ENCODE data around the gene PIGU.
A peak's percentile ranks its signal among the peaks of the same experiment; 100 is the strongest.
"Not testable (repeated sequence)": the region's sequence is repeated elsewhere in the genome, so short reads cannot be mapped to it uniquely, and the experiment has no call there.

Gene PIGU

GRCh38 chr20:34529742-34530141 is 147.2 kb downstream of the PIGU start:
- no peak for DNase-seq

GRCh38 chr20:34528921-34529297 is 148.0 kb downstream of the PIGU start:
- DNase-seq, result no peak

- no peak for DNase-seq
These were observed 149.9 kb downstream of the PIGU start for GRCh38 chr20:34527016-34527415.

GRCh38 chr20:34526466-34526865 is 150.4 kb downstream of the PIGU start:
- no peak for DNase-seq

GRCh38 chr20:34525709-34526416 is 151.0 kb downstream of the PIGU start:
- no peak for DNase-seq

GRCh38 chr20:34525342-34525708 is 151.6 kb downstream of the PIGU start:
- no peak for DNase-seq

GRCh38 chr20:34524426-34524825 is 152.5 kb downstream of the PIGU start:
- no peak for DNase-seq

- DNase-seq, result peak; percentile 41 to 59
These were observed 153.7 kb downstream of the PIGU start for GRCh38 chr20:34522969-34523871.

- DNase-seq, result not testable (repeated sequence)
These were observed 157.1 kb downstream of the PIGU start for GRCh38 chr20:34519841-34520240.

- not testable (repeated sequence) for DNase-seq
These were observed 158.0 kb downstream of the PIGU start for GRCh38 chr20:34518863-34519262.

GRCh38 chr20:34517114-34517505 is 159.8 kb downstream of the PIGU start:
- DNase-seq, result no peak

- peak; percentile 92 to 95 for DNase-seq
These were observed 160.4 kb downstream of the PIGU start, which contains the start of gene DYNLRB1 for GRCh38 chr20:34516247-34517113. Gene DYNLRB1, plus strand, starts transcription at chr20:34516422. Its CDS starts 37 bp downstream, at chr20:34516459.

- peak; percentile 55 to 79 for DNase-seq
These were observed 161.2 kb downstream of the PIGU start for GRCh38 chr20:34515484-34516246.

- DNase-seq, result no peak
These were observed 161.9 kb downstream of the PIGU start for GRCh38 chr20:34514897-34515483.

GRCh38 chr20:34514034-34514433 is 162.9 kb downstream of the PIGU start:
- not testable (repeated sequence) for DNase-seq

- peak in 1 of 2 donors; percentile 15 for DNase-seq
These were observed 163.9 kb downstream of the PIGU start for GRCh38 chr20:34512955-34513419.

- DNase-seq, result no peak
These were observed 164.5 kb downstream of the PIGU start for GRCh38 chr20:34512266-34512954.

GRCh38 chr20:34511891-34512265 is 165.0 kb downstream of the PIGU start:
- DNase-seq, result no peak

GRCh38 chr20:34510575-34510974 is 166.3 kb downstream of the PIGU start:
- DNase-seq, result no peak

All from CD4-positive, alpha-beta T cell treated with Interferon alpha-2 for 1 hour (primary cell).